Prostate gland (tissue), 2 donors: ENCODE data around the gene ZNF77. TPM values are rescaled to one million over a fixed set of nuclear protein-coding genes. Genes with fewer than 3 reads are reported as not detected.

Experiments used
- DNase-seq: peaks from one replicate; pipeline ENCODE4 v3.0.0-alpha.2; 2019; ENCODE audit warnings: low spot score
- H3K27ac ChIP-seq, 2 donors: fragments of 200-600 bp; sonication (generic); 2 replicates each; pipeline ENCODE4 v1.5.1; 2017 to 2019
- H3K27me3 ChIP-seq: fragments of 200-600 bp; sonication (generic); replicated peaks from 2 replicates; pipeline ENCODE4 v1.5.1; 2019; ENCODE audit not compliant: insufficient read depth
- H3K36me3 ChIP-seq, 2 donors: fragments of 200-600 bp; sonication (generic); 1 replicate in 1 of 2; 2 replicates in 1 of 2; pipeline versions ENCODE4 v1.5.1 to v1.8.1; 2017 to 2019
- H3K4me1 ChIP-seq: fragments of 200-600 bp; sonication (generic); replicated peaks from 2 replicates; pipeline ENCODE4 v1.5.1; 2019
- H3K4me3 ChIP-seq, 2 donors: fragments of 200-600 bp; sonication (generic); 2 replicates each; pipeline ENCODE4 v1.5.1; 2017 to 2019
- H3K9me3 ChIP-seq: fragments of 200-600 bp; sonication (generic); 2 replicates; pipeline ENCODE4 v1.5.1; 2017
- POLR2A ChIP-seq: fragments of 450-650 bp; IDR thresholded peaks from one replicate; pipeline ENCODE4 v1.6.1; 2016; ENCODE audit warnings: antibody characterized with exemption, mild to moderate bottlenecking
- POLR2AphosphoS5 ChIP-seq: sonication (generic); formaldehyde crosslinking; IDR thresholded peaks from one replicate; pipeline ENCODE4 v1.6.1; 2017; ENCODE audit warnings: antibody characterized with exemption
- WGBS: methylation state at CpG from one replicate; pipeline ENCODE4 v1.1.5; 2018; 5-methylcytosine and 5-hydroxymethylcytosine counted together
- intact Hi-C: fragments of 100-400 bp; cut with DNase I; formaldehyde crosslinking; loops from one replicate; pipeline ENCODE4 v1.14.2; 2022
- total RNA-seq, 2 donors: library from RNA; depleted of rRNA; stranded (reverse); fragments of >200 nt; gene quantifications; one replicate each; pipeline ENCODE4 v1.1.0, GENCODE V29; 2016
- TF ChIP-seq, protein P1 (sequence below), 4 experiments: fragments of 200-600 bp in 2 of 4; fragments of 450-650 bp in 2 of 4; sonication (generic) in 2 of 4; IDR thresholded peaks; 1 replicate in 3 of 4; 2 replicates in 1 of 4; pipeline ENCODE4 v1.5.1; 2016 to 2019; ENCODE audit warnings: antibody characterized with exemption in 4 of 4, mild to moderate bottlenecking in 2 of 4, moderate library complexity in 2 of 4

ZNF77 gene
- total RNA-seq, 2 donors from 2014 or later = 2.8 to 6.6 TPM

DNA sequence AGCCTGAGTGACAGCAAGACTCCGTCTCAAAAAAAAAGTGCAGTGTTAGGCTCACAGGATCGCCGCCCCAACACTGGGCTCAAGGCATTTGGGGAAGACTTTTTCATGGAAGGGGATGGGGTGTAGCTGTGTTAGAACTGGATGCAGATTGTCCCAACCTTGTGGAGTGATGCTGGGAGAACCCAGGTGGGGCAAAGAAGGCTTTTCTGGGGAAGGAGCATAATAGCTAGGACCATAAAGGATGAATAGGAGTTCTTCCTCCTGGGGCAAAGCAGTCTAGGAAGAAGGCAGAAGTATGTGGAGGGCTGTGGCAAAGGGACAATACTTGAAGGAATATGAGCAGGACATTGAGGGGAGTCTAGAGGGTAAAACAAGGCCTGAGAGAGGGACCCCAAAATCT lies 43.8 kb upstream of the ZNF77 start:
- intact Hi-C loops = no loop called here
- WGBS = 95% methylated on average over 3 of the region's 3 CpGs
- TF ChIP-seq POLR2A (no peak), POLR2AphosphoS5 (no peak)
- TF ChIP-seq, protein P1, sequence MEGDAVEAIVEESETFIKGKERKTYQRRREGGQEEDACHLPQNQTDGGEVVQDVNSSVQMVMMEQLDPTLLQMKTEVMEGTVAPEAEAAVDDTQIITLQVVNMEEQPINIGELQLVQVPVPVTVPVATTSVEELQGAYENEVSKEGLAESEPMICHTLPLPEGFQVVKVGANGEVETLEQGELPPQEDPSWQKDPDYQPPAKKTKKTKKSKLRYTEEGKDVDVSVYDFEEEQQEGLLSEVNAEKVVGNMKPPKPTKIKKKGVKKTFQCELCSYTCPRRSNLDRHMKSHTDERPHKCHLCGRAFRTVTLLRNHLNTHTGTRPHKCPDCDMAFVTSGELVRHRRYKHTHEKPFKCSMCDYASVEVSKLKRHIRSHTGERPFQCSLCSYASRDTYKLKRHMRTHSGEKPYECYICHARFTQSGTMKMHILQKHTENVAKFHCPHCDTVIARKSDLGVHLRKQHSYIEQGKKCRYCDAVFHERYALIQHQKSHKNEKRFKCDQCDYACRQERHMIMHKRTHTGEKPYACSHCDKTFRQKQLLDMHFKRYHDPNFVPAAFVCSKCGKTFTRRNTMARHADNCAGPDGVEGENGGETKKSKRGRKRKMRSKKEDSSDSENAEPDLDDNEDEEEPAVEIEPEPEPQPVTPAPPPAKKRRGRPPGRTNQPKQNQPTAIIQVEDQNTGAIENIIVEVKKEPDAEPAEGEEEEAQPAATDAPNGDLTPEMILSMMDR (IDR thresholded peaks at IDR 0.05) = no peak
- Histone ChIP-seq H3K9me3 (no peaks in the 10 kb centered on the region), H3K27me3 (no peaks in the 10 kb centered on the region), H3K4me3 (no peak overlapping the region), H3K4me1 (no peaks in the 10 kb centered on the region), H3K36me3 (no peaks in the 10 kb centered on the region), H3K27ac (no peak overlapping the region)
- DNase-seq = no peak

DNA sequence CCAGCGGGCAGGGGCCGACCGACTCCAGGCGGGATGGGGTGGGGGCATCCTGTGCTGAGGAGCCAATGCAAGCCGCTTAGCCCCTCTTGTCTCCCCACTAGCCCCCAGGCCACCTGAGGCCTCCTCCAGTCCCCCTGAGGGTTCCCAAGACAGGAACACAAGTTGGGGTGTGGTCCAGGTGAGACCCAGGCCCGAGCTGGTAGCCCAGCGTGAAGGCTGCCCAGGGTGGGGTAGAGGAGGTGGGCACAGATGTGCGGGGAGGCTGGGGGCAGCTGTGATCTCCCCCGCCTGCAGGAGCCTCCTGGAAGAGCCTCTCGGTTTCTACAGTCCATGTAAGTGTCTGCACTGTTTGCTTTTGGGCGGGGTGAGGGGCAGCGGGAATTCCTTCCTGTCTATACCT lies 43.0 kb upstream of the ZNF77 start:
- no peaks in the 10 kb centered on the region for H3K9me3 ChIP-seq
- 69% methylated on average over 12 of the region's 12 CpGs for WGBS
- H3K27ac ChIP-seq = no peak overlapping the region
- no peaks in the 10 kb centered on the region for H3K4me1 ChIP-seq
- no peaks in the 10 kb centered on the region for H3K36me3 ChIP-seq
- H3K4me3 ChIP-seq = no peak overlapping the region
- no peak for DNase-seq
- H3K27me3 ChIP-seq = no peaks in the 10 kb centered on the region
- TF ChIP-seq, protein P1 (IDR thresholded peaks at IDR 0.05) = no peak
- TF ChIP-seq POLR2AphosphoS5 (no peak), POLR2A (no peak)
- intact Hi-C loops = no loop called here

DNA sequence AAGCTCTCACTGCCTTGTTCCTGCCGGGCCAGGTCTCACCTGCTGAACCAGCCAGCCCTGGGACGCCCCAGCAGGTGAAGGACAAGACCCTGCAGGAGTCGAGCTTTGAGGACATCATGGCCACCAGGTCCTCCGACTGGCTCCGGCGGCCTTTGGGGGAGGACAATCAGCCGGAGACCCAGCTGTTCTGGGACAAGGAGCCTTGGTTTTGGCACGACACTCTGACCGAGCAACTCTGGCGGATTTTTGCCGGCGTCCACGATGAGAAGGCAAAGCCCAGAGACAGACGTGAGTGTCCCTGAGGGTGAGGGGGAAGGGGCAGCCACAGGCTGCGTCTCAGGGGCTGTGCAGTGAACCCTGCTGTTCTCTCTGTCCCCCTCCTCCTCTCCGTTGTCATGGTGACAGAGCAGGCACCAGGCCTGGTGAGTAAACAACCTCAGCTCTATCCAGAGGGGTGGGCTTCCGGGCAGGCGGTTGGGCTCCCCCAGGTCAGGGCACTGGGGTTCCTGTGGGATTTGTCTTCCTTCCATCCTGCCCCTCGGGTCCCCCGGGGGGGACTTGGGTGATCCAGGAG lies 42.3 kb upstream of the ZNF77 start:
- Histone ChIP-seq H3K4me1 (no peaks in the 10 kb centered on the region), H3K9me3 (no peaks in the 10 kb centered on the region), H3K4me3 (no peak overlapping the region), H3K27ac (no peak overlapping the region), H3K36me3 (no peaks in the 10 kb centered on the region), H3K27me3 (no peaks in the 10 kb centered on the region)
- intact Hi-C loops = no loop called here
- DNase-seq = no peak
- WGBS = 38% methylated on average over 19 of the region's 20 CpGs
- TF ChIP-seq POLR2A (no peak), POLR2AphosphoS5 (no peak)
- TF ChIP-seq, protein P1 (IDR thresholded peaks at IDR 0.05) = no peak

DNA sequence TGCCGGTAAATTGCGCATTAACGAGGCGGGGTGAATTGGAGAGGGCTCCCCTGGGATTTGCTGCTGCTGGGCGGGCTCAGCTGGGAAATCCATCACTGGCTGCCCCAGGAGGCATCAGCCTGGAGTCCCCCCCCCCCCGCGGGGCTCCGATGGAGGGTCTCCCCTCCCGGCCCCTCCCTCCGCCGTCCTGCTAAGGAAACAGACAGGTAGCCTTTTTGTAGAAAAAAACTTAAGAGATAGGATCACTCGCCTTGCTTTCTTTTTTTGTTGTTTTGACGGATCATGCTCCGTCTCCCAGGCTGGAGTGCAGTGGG lies 39.4 kb upstream of the ZNF77 start:
- TF ChIP-seq, protein P1 (IDR thresholded peaks at IDR 0.05) = no peak
- no peak for TF ChIP-seq POLR2AphosphoS5
- no peak for TF ChIP-seq POLR2A
- 0% methylated on average over 14 of the region's 14 CpGs for WGBS
- Histone ChIP-seq H3K9me3 (no peaks in the 10 kb centered on the region), H3K36me3 (no peaks in the 10 kb centered on the region), H3K27ac (peak overlapping the region; percentile 47 to 76), H3K4me1 (no peaks in the 10 kb centered on the region), H3K27me3 (no peaks in the 10 kb centered on the region), H3K4me3 (peak overlapping the region; percentile 15 to 22)
- intact Hi-C loops = loop anchor here (5.0 kb wide), 1 partner anchor 48 kb away; no protein-coding TSS in a partner anchor
- DNase-seq = no peak

DNA sequence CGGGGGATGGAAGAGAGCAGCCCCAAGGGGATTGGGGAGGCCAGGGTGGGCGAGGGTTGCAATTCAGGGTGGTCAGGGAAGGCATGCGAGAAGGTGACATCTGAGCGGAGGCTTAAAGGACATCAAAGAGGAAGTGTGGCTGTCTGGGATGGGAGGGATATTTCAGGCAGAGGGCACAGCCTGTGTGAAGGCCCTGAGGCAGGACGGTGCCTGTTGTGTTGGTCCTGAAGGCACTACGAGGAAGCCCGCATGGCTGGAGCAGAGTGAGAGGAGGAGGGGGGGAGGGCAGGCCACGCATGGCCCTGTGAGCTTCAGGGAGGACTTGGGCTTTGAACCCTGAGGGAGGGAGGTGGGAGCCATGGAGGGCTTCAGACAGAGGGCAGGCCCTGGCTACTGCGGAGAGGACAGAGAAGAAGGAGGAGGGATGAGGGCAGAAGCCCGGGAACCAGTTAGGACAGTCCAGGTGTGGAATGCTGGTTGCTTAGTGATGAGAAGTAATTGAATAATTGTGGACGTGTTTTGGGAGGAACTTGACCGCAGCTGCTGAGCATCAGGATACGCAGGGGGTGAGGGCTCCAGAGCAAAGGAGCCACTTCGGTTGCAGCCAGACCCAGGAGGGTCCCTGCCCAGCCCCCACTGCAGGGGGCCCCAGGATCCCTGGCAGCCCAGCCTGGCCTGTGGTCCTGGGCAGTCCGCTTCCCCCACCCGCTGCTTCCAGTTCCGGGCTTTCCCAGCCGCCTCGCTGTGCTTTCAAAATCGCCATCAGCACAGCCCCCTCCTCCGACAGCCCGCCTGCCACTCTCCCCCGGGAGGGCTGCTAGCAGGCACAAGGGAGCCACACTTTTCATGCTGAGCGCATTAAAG lies 38.8 kb upstream of the ZNF77 start:
- H3K36me3 ChIP-seq = no peaks in the 10 kb centered on the region
- peak; percentile 55 for DNase-seq
- no peaks in the 10 kb centered on the region for H3K9me3 ChIP-seq
- TF ChIP-seq POLR2AphosphoS5 = peak; percentile 46
- TF ChIP-seq, protein P1 (IDR thresholded peaks at IDR 0.05) = no peak
- TF ChIP-seq POLR2A = no peak
- peak overlapping the region; percentile 47 to 76 for H3K27ac ChIP-seq
- intact Hi-C loops = loop anchor here (5.0 kb wide), 1 partner anchor 49 kb away; no protein-coding TSS in a partner anchor
- peak overlapping the region; percentile 15 to 22 for H3K4me3 ChIP-seq
- no peaks in the 10 kb centered on the region for H3K27me3 ChIP-seq
- no peaks in the 10 kb centered on the region for H3K4me1 ChIP-seq
- 5% methylated on average over 24 of the region's 24 CpGs for WGBS
